Lung (tissue), 12 donors: ENCODE data around the gene DNAJC1. TPM values are rescaled to one million over a fixed set of nuclear protein-coding genes. Genes with fewer than 3 reads are reported as not detected.
"Not testable (repeated sequence)": the region's sequence is repeated elsewhere in the genome, so short reads cannot be mapped to it uniquely, and the experiment has no call there.

Experiments used
- ATAC-seq: fragments of 200-7000 bp; cut with Tn5 transposase; one replicate; pipeline ENCODE4 v1.9.1; 2020; ENCODE audit warnings: moderate number of reproducible peaks; ENCODE audit not compliant: insufficient read depth, low FRiP score
- DNase-seq, 3 donors: peaks; one replicate each; pipeline ENCODE4 v3.0.0-alpha.2; 2013 to 2017
- H3K27ac ChIP-seq, 2 donors: one replicate each; pipeline ENCODE4 v1.5.1; 2013; ENCODE audit warnings: mild to moderate bottlenecking in 2 of 2, moderate library complexity in 2 of 2, control low read depth in 1 of 2, inconsistent platforms in 1 of 2, low read depth in 1 of 2, low read length in 1 of 2
- H3K27me3 ChIP-seq, 3 donors: one replicate each; pipeline ENCODE4 v1.5.1; 2013; ENCODE audit warnings: low read length in 2 of 3; ENCODE audit not compliant: control insufficient read depth in 3 of 3, insufficient read depth in 3 of 3
- H3K36me3 ChIP-seq, 4 donors: one replicate each; pipeline ENCODE4 v1.5.1; 2013; ENCODE audit warnings: low read length in 4 of 4, mild to moderate bottlenecking in 1 of 4, moderate library complexity in 1 of 4; ENCODE audit not compliant: control insufficient read depth in 4 of 4, insufficient read depth in 4 of 4
- H3K4me1 ChIP-seq, 5 donors: one replicate each; pipeline ENCODE4 v1.5.1; 2013; ENCODE audit warnings: low read length in 5 of 5, mild to moderate bottlenecking in 2 of 5, moderate library complexity in 1 of 5; ENCODE audit not compliant: control insufficient read depth in 5 of 5, insufficient read depth in 5 of 5
- H3K4me3 ChIP-seq: one replicate; pipeline ENCODE4 v1.5.1; 2013; ENCODE audit warnings: mild to moderate bottlenecking, control low read depth, moderate library complexity
- H3K9ac ChIP-seq, 2 donors: one replicate each; pipeline ENCODE4 v1.5.1; 2013; ENCODE audit warnings: low read length in 2 of 2, control low read depth in 1 of 2; ENCODE audit not compliant: insufficient read depth in 1 of 2
- H3K9me3 ChIP-seq, 4 donors: one replicate each; pipeline ENCODE4 v1.5.1; 2013; ENCODE audit warnings: low read length in 3 of 4, mild to moderate bottlenecking in 1 of 4, moderate library complexity in 1 of 4; ENCODE audit not compliant: control insufficient read depth in 4 of 4, insufficient read depth in 3 of 4
- WGBS, 2 donors: extraction: QIAGEN DNeasy Blood & Tissue Kit; methylation state at CpG; one replicate each; pipeline ENCODE4 v1.1.7; 2013; 5-methylcytosine and 5-hydroxymethylcytosine counted together
- polyA plus RNA-seq, 2 donors: library from polyadenylated mRNA; stranded (reverse); fragments of 200-250 nt; gene quantifications; one replicate each; pipeline ENCODE4 v1.2.1, GENCODE V29; 2013
- total RNA-seq, 2 donors: library from RNA; depleted of rRNA in 1 of 2; stranded (reverse); fragments of >200 nt in 1 of 2; gene quantifications; one replicate each; pipeline ENCODE4 v1.2.1, GENCODE V29; 2014 to 2021
- TF ChIP-seq, protein P1 (sequence below): IDR thresholded peaks from 2 replicates; pipeline ENCODE4 v1.5.1; 2012; ENCODE audit warnings: mild to moderate bottlenecking; ENCODE audit errors: control extremely low read depth, extremely low read depth
- donor health status: control.
- donor health status: control.
- donor health status: Bipolar disorder and iron deficiency.
- donor health status: healthy.
- donor health status: DM: yes; HTN: yes; CAD: no.

DNAJC1 gene
- total and polyA plus RNA-seq, 4 donors, result 31.0 to 38.2 (median 35.6) TPM

DNA sequence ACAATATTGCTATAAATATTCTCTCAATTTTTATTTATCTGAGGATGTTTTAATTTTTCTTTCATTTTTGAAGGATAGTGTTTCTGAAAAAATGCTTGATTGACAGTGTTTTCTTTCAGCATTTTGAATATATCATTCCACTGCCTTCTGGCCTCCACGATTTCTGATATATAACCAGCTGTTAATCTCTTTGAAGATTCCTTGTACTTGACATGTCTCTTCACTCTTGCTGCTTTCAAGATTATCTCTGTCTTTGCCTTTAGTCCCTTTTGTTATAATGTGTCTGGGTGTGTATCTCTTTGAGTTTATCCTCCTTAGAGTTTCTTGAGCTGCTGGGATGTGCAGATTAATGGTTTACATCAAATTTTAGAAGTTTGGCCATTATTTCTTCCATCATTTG, 22.8 kb upstream of the DNAJC1 start:
- Histone ChIP-seq H3K9me3 (peaks cover 0 to 6% (median under 1%) of the 10 kb centered on the region in 4 donors), H3K27ac (no peak overlapping the region), H3K4me3 (no peak overlapping the region), H3K36me3 (no peaks in the 10 kb centered on the region), H3K9ac (no peak overlapping the region), H3K27me3 (no peaks in the 10 kb centered on the region), H3K4me1 (peaks cover 0 to 21% (median 8%) of the 10 kb centered on the region in 5 donors)
- TF ChIP-seq, protein P1, sequence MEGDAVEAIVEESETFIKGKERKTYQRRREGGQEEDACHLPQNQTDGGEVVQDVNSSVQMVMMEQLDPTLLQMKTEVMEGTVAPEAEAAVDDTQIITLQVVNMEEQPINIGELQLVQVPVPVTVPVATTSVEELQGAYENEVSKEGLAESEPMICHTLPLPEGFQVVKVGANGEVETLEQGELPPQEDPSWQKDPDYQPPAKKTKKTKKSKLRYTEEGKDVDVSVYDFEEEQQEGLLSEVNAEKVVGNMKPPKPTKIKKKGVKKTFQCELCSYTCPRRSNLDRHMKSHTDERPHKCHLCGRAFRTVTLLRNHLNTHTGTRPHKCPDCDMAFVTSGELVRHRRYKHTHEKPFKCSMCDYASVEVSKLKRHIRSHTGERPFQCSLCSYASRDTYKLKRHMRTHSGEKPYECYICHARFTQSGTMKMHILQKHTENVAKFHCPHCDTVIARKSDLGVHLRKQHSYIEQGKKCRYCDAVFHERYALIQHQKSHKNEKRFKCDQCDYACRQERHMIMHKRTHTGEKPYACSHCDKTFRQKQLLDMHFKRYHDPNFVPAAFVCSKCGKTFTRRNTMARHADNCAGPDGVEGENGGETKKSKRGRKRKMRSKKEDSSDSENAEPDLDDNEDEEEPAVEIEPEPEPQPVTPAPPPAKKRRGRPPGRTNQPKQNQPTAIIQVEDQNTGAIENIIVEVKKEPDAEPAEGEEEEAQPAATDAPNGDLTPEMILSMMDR, result no peak
- 91 to 100% methylated on average over 1 of the region's 1 CpG for WGBS, 2 donors
- DNase-seq, result no peak
- no peak for ATAC-seq

DNA sequence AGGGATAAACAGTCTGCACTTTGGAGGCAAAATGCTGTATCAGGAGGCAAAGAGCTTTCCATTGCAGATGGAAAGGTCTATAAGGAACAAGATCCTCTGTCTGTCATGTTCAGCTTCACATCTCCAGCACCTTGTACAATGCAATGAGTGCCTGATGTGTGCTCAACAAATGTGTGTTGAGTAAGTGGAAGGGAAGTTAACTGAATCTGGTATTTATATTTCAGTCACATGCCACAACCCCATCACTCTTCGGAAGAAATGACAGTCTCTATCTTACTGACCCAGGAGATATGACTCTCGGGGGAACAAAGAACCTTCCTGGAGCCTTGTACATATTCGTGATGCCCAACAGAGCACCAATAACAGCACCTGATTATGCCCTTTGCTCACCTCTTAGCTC, 20.0 kb upstream of the DNAJC1 start:
- H3K36me3 ChIP-seq, result no peaks in the 10 kb centered on the region
- no peaks in the 10 kb centered on the region for H3K27me3 ChIP-seq
- H3K9ac ChIP-seq, result no peak overlapping the region
- DNase-seq (no peak), ATAC-seq (no peak)
- TF ChIP-seq, protein P1, result no peak
- H3K9me3 ChIP-seq, result peaks cover 0 to 6% (median under 1%) of the 10 kb centered on the region in 4 donors
- no peak overlapping the region for H3K4me3 ChIP-seq
- peaks cover 0 to 16% (median 8%) of the 10 kb centered on the region in 5 donors for H3K4me1 ChIP-seq
- whole genome bisulfite sequencing, 2 donors, result 59 to 60% methylated on average over 3 of the region's 3 CpGs
- no peak overlapping the region for H3K27ac ChIP-seq

DNA sequence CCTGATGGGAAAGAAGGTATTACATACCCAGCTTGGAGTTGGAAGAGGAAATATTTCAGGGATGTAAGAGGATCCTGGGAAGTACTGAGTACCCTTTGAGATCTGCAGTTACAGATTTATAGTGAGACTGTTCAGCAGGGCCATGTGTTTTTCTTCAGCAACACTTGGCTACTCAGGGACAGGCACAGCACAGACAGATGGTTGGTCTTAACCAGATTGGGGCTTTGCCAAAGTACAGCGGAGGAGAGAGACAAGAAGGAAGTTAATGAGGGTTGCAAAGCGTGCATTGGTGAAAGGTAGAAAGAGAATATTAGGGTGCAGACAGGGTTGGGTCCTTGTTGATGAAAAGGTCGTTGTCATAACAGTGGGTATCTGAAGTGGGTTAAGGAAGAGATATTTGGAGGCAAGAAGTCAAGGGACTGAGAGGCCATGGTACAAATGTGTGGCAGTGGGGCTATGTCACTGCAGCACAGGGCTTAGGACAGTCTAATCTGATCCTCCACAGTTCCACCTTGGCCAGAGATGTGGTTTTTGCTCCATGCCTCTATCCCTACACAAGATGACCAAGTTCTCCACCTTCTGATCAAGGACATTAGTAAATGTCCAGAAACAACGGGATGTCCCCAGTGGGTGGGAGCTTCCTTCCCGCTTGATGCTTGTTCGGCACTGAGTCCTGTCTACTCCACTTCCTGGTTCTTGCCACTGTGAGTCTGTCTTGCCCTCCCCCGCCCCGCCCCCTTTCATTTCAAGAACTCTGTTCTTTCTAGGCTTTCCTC, 18.9 kb upstream of the DNAJC1 start:
- peaks cover 0 to 6% (median under 1%) of the 10 kb centered on the region in 4 donors for H3K9me3 ChIP-seq
- TF ChIP-seq, protein P1, result no peak
- H3K27ac ChIP-seq, result no peak overlapping the region
- 50 to 54% methylated on average over 8 of the region's 8 CpGs for WGBS, 2 donors
- ATAC-seq (no peak), DNase-seq (peak; percentile 89 to 99 (median 98))
- H3K36me3 ChIP-seq, result no peaks in the 10 kb centered on the region
- no peak overlapping the region for H3K4me3 ChIP-seq
- H3K9ac ChIP-seq, result no peak overlapping the region
- no peaks in the 10 kb centered on the region for H3K27me3 ChIP-seq
- peaks cover 0 to 24% (median 8%) of the 10 kb centered on the region in 5 donors for H3K4me1 ChIP-seq

DNA sequence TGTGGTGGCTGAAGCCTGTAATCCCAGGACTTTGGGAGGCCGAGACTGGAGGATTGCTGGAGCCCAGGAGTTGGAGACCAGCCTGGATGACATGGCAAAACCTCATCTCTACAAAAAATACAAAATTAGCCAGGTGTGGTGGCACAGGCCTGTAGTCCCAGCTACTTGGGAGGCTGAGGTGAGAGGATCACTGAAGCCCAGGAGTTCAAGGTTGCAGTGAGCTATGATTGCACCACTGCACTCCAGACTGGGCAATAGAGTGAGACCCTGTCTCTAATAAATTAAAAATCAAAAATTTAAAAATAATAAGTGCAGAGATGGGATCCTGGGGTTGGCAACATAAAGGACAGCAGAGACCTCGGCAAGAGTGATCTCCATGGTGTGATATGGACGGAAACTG, 17.6 kb upstream of the DNAJC1 start:
- peaks cover 0 to 33% (median 8%) of the 10 kb centered on the region in 5 donors for H3K4me1 ChIP-seq
- not testable (repeated sequence) for DNase-seq, H3K36me3 ChIP-seq, H3K9me3 ChIP-seq, ATAC-seq, H3K9ac ChIP-seq, H3K27ac ChIP-seq, H3K4me3 ChIP-seq, H3K27me3 ChIP-seq
- 96 to 97% methylated on average over 3 of the region's 3 CpGs for WGBS, 2 donors
